ENCODE results near the gene TSHZ2.

- TF ChIP-seq REST (IDR thresholded peaks at IDR 0.05; ENCODE audit: low read depth): no peak
- TF ChIP-seq MAX (IDR thresholded peaks at IDR 0.05): no peak
- TF ChIP-seq TCF12 (IDR thresholded peaks at IDR 0.05; ENCODE audit: low read depth): no peak
- no peak for TF ChIP-seq EP300 (IDR thresholded peaks at IDR 0.05; ENCODE audit: borderline replicate concordance)
- TF ChIP-seq CREB1 (IDR thresholded peaks at IDR 0.05; ENCODE audit: low read depth): no peak
Observed at GRCh38 chr20:53382263-53382844, 410.2 kb downstream of the TSHZ2 start.

Data from Ishikawa (cell line).